Activated gamma-delta T cell (primary cell): ENCODE measurements around the gene PSMC3.

ENCODE experiments used
- DNase-seq: peaks from one replicate; lab custom pipeline; 2025; lab: John Stamatoyannopoulos, UW

PSMC3 gene

DNA sequence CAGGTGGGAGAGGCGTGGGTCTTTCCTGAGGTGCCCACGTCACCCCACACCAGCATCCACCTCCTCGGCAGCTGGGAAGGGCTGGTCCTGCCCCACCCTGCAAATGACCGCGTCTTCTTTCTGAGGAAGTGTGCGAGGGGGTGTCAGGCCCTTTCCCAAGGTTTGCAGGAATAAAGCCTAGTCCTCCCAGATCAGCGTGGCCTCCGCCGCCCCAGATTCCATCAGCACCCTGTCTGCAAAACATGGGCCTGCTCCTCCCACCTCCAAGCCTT, 32.3 kb downstream of the PSMC3 start:
- DNase-seq, result no peak

DNA sequence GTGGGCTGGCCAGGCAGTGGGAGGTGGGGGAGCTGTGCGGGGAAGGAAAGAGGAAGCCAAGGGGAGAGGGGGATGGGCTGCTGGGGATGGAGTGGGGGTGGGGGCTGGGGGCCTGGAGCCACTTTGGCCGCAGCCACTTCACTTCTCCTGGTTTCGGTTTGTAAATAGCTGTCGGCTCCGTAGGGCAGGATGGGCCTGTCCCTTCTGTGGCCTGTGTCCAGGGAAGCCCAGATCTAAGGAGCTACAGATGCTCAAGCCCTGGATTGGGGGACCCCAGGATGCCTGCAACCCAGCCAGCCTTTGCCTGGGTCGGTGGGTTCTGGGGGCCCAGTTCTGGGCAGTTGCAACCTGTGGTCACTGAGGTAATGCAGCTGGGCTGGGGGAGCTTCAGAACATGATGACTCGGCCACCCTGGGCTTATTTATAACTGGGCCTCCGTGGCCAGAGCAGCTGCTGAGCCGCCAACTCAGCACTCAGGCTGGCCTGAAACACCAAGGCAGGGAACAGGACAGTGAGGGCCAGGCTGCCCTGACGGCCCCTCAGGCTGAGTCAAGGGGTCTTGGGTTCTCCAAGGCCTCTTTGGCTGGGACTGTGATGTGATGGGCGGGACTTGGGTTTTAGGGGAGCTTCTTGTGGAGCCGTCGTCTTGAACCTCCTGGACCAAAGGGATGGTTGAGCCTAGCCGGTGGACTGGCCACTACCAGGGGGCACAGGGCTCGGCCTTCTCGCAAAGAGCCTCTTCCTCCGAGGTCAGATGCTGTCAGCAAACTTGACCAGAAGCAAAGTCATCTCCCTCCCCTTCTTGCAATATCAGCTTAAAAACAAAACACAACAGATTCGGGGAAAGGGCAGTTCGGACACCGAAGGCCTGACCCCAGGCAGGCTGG, 32.8 kb downstream of the PSMC3 start:
- no peak for DNase-seq

DNA sequence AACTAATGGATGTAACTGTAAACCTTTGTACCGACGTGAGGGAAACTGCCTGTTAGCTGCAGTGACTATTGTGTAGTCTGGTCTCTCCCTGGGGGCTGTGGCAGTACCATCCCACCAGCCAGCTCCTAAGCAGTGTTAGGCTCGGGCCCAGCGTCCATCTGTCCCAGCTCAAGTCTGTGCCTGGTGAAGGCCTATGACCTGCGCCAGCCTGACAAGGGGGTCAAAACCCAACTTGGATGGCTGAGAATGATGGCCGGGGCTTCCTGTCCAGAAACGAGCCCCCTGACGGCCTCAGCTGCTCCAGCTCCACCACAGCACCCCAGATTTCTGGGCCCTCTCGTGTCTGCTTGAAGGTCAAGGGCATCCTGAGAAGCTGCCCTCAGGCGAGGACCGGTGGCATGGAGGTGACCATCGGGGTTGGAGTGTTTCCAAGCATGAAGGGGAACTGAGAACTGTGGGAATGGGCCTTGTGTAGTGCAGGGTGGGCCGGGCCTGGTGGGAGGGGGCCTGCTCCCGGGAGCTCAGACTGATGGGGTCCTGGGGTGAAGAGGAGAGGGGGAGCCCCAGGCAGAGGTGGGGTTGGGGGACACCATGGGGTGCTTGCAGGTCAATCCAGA, 33.6 kb downstream of the PSMC3 start:
- no peak for DNase-seq

DNA sequence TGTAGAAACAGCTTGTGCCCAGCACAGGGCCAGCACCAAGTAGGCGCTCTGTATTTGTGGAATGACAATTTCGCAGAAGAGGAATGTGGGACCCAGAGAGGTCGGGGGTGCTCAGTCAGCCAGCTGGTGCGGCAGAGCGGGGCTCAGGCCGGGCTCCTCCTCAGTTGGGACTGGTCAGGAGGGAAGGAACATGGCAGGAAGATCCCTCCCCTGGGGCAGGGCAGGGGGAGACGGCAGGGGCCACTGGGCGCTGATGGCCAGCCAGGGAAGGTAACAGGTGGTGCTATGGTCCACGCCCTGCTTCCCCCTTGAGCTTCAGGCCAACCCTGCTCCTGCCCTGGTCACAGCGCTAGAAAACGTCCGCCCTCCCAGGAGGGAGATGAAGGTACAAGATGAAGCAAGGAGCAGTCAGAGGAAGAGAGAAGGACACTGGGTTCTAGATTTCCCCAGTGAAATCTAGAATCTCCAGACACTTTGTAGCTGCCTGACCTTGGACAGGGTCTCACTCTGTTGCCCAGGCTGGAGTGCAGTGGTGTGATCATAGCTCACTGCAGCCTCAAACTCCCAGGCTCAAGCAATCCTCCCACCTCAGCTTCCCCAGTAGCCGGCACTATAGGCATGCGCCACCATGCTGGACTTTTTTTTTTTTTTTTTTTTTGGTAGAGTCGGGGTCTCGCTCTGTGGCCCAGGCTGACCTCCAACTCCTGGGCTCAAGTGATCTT, 34.4 kb downstream of the PSMC3 start:
- no peak for DNase-seq

DNA sequence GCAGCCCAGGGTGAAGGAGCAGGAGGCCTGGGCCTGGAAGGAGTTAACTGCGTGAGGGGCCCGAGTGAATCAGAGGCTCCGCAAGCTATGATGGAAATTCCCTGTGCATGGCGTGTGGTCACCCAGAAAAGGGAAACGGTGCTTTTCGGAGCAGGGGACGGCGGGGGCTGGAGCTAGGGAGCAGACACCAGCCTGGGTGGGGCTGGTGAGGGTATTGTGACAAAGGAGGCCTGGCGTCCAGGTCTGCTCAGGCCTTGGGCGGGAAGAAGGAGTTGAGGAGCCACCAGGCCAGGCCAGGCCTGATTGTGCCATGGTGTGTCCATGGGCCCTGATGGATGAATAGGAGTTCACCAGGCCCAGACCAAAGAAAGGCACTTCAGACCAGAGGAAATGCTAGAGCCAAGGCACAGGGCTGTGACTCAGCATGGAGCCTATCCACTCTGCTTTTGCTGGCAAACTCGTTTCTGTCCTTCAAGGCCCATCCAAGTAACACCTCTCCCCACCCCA, 35.1 kb downstream of the PSMC3 start:
- DNase-seq, result no peak

DNA sequence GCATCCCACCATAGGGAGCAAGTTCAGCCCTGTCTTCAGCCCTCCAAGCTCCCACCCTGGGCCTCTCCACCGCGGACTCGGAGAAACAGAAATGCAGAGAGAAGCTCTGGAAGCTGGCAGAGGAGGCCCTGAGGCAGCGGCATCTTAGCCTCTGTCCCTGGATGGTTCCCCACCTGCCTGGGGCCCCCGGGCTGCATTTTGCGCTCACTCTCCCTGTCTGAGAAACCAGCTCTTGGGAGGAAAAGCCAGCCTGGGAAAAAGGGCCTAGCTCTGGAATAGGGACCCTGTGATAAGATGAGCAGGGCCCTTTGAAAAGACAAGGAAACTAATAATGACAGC, 35.8 kb downstream of the PSMC3 start:
- no peak for DNase-seq

DNA sequence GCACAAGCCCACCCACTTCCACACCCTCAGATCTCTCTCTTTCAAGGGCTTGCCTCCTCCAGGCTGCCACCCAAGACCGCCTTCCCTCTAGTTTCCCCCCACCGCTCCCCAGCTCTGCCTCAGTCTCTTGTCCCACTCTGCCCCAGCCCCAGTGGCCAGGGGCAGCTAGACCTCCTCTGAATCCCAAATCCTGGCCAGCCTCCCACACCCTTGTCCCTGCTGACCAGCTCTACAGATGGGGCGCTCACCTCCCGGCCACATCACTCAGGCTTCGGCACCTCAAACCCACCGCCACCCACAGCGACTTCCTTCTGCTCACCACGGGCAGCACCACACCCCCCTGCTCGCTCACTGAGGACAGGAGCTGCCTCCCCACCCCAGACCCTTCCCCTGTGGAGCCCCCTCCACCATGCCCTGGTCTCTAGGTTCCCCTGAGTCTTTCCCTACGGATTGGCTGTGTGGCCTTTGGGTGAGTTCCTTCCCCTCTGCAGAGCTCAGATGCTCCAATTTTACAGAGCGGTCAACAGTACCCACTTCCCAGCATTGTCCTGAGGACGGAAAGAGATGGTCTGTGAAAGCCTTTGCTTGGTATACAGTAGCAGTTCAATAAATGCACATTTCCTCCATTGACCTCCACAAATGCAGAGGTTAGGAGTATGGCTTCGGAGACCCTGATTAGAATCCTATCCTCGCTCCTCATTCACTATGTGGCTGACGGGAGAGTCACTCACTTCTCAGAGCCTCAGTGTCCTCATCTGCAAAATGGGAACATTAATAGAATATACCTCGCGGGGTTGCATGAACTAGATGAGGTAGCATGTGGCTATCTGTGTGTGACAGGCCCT, 36.4 kb downstream of the PSMC3 start:
- DNase-seq, result no peak

DNA sequence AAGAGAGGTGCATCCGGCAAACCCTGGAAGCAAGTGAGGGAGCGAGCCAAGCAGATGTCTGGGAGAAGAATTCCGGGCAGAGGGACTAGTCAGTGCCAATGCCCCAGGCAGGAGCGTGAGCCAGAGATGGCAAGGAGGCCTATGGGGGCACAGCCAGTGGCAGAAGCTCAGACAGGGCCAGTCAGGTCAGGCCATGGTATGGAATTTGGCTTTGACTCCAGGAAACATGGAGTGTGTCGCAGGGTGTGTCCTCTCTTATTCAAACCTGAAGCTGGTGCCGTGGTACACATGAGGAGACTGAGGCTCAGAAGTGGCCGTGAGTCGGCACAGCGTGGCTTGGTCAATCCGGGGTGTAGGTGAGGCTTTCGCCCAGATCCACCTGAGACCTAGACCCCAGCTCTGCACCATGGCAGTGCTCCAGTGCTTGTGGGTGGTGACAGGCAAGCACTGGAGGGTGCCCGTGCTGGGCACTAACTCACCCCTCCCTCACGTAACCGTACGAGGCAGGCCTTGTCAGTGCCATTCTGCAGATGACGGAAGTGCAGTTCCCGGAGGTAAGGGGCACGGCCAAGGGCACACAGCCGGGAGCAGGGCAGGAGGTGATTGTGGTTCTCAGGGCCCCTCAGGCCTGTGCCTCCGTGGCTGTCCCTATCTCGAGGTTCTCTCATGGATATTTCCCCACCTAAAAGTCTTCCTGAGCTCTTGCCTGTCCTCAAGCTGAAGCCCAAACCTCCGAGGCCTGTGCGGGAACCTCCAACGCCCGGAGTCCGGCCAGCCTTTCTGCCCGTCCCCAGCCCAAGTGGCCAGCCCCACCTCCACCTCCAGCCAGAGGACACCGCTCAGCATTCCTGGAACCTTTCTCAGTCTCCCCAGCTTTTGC, 37.3 kb downstream of the PSMC3 start:
- DNase-seq, result no peak

DNA sequence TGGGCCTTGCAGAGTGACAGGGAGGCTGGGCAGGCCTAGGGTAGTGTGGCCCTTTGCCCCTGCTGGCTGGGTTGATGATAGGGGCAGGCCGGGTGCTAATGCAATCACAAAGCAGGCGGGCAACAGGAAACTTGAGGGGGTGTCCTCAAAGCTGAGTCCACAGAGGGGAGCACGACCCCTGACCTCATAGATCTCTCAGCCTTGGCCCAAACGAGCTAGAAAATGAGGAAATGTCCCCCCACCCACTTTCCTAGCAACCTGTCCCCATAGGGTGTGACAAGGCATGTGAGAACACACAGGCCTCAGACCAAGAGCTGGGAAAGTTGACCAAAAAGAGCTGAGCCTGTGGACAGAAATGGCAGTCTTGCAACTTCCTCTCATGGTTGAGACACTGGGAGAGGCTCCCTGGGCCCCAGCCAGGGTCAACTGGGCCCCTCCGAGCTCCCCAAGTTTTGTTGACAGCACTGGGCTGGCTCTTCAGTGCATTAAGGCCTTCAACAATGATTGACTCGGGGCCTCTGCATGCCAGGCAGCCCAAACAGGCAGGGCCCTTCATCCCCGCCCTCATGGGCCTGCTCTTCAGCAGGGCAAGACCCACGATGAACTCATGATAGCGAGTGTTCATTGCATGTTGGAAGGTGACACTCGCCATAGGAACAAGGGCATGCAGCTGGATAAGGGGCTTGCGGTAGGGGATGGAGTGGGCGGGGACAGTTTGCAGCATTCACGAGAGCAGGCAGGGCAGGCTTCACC, 38.1 kb downstream of the PSMC3 start:
- DNase-seq, result no peak

DNA sequence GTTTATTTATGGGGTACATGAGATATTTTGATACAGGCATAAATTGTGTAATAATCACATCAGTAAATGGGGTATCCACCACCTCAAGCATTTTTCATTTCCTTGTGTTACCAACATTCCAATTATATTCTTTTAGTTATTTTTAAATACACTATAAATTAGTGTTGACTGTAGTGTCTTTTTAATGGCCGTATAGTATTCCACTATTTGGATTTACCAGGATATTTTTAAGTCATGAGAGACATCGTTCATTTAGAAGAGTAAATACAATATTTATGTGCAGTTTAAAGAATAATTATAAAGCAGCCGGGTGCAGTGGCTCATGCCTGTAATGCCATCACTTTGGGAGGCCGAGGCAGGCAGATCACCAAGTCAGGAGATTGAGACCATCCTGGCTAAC, 41.7 kb downstream of the PSMC3 start:
- no peak for DNase-seq

DNA sequence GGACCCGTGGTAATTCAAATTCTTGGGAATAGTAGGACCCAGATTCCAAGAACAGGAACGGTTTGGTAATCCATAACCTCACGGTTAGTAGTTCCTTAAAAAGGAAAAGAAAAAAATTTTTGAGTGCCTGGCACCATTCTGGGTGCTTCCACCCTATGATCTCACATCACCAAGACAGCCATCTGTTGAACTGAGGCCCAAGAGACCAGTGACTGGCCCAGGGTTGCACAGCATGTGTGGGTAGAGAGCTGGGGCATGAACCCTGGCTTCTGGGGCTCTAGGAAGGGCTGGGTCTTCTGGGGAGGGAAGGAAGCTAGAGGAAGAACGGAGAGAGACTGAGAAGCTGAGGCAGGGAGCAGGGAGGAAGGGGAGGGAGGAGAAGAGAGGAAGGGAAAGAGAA, 43.2 kb downstream of the PSMC3 start:
- no peak for DNase-seq

DNA sequence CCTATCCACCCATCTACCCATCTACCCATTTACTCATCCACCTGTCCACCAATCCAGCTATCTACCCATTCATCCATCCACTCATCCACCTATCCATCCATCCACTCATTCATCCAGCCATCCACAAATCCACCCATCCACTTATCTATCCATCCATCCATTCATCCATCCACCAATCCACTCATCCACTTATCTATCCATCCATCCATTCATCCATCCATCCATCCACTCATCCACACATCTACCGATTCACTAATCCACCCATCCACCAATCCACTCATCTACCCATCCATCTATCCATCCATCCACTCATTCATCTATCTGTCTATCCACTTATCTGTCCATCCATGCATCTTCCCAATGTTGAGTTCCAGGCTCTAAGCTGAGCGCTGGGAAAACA, 46.2 kb downstream of the PSMC3 start:
- no peak for DNase-seq

DNA sequence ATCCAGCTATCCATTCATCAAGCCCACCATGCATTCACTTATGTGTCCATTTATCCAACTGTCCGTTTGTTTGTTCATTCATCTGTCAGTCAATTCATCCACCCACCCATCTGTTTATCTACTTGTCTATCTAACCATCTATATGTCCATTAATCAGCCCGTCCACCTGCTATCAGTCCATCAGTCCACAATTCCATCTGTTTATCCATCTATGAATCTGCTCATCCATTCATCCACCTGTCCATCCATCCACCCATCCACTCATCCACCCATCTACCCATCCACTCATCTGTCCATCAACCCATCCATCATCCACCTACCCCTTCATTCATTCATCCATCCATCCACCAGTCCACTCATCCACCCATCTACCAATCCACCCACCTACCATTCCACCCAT, 46.9 kb downstream of the PSMC3 start:
- no peak for DNase-seq

DNA sequence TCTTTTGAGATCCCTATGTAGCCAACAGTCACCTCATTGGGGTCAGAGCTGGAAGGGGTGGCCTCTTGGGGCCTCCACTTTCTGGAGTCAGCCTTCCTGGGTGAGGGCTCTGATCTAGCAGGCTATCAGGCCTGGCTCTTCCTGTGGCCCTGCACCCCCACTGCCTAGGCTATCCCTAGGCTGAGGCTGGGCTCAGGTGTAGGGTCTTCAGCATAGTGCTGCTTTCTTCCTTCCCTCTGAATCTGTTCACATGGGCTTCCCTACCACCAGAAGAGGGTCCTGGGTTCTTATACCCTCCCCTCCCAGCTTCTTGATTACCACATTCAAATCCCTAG, 47.4 kb downstream of the PSMC3 start:
- DNase-seq, result no peak

DNA sequence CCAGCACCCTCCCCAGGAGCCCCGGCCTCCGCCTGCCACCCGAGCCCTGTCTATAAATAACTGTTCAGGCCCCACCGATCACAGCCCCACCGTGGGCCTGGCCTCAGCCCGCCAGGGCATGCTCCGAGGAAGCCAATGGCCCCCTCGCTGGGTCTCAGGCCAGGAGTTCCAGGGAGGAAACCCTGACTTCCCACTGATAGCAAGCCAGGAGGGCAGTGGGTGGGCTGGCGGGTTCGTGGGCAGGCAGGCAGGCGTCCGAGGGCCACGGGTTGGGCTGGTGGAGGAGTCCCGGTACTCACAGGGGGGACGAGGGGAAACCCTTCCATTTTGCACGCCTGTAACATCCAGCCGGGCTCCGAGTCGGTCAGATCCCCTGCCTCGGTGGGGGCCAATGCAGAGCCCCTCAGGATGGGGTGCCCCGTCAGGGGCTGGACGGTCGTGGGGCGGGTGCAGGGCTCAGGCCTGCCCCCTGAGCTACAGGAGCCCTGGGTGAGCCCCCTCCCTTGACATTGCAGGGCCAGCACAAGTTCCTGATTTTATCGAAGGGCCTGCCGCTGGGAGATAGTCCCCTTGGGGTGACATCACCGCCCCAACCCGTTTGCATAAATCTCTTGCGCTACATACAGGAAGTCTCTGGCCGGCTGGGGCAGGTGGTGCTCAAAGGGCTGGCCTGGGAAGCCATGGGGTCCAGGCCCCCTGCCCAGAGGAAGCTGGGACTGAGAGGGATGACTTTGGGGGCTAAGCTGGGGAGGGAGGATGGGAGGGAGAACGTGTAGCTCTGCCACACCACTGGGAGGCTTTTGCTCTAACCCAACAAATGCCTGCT, 48.0 kb downstream of the PSMC3 start, which contains the start of gene SPI1:
Gene SPI1 (minus strand): TSS at position 538 of the 826 bp plus-strand sequence. CDS start 194 bp downstream, at position 344.
- DNase-seq, result no peak

DNA sequence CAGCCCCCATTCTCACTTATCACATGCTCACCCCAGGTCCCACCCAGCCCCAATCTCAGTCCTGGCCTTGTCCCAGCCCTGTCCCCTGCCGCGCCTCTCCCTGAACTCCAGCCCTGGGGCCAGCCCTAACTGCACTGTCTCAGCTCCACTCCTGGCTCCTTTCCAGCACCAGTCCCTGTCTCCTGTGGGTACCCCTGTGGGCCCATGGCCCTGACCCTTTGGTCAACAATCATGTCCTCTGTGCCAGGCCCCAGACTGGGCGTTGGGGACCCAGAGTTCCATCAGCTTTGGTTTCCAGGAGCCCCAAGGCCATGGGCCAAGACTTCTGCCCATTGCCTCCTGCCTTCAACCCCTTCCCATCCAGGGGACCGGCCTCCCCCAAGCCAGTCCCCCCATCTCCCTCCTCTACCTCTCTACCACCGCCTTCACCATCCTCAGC, 48.6 kb downstream of the PSMC3 start:
- DNase-seq, result no peak

DNA sequence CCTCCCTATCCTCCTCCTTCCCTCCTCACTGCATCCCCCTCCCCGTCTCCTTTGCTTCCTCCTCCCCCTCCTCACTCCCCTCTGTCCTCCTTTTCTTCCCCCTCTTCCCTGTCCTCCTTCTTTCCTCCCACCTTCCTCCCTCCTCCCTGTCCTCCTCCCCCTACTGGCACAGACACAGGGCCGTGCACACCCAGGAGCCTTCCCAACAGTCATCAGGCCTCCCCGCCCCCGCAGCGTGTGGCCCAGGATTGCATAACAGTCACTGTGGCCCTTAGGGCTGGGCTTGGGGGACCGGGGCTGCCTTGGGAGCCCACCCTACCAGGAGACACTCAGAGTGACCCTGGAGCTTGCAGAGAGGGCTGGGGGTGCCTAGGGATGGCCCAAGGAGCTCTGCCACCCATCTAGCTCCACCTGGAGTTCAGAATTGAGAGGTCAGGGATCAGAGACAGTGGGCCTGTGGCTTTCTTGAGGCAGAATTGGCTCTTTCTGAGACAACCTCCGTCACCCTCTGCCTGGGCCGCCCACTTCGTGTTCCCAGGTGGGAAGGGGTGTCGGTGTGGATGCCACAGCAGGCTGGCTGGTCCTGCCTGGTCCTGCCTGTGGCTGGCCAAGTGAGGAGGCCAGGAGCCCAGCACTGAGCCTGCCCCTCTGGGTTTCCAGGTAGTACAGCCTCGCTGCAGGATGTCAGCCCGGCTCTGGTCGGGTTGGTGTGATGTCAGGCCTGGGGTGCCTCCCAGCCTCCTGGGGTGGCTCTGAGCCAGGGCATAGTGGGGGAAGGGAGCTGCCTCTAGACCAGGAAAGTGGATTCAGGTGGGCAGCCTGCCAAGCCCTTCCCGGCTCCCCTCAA, 49.5 kb downstream of the PSMC3 start:
- DNase-seq, result no peak

DNA sequence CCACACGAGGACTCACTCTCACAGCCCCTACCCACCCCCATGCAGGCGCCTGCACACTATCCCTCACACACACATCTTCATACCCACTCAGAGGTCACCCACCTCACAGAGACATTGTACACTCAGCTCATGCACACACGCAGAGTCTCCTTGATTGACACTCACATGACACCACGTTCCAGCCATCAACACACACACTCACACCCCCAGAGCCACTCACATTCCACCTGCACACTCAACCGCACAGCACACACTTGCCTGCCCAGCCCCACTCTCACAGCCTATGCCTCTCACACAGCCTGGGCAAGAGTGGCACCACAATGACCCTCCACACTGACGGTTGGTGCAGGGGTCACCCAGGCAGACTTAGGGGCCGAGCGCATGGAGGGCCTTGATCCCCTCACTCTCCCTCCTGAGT, 50.1 kb downstream of the PSMC3 start:
- no peak for DNase-seq
